IPS DF 4.7 (cell line): ENCODE measurements around the gene HNRNPA2B1.
"Not testable (repeated sequence)": the region's sequence is repeated elsewhere in the genome, so short reads cannot be mapped to it uniquely, and the experiment has no call there.

Experiments used
- DNase-seq: peaks from one replicate; pipeline ENCODE4 v3.0.0-alpha.2; 2013; ENCODE audit warnings: low spot score; ENCODE audit errors: extremely low read depth

Gene HNRNPA2B1

DNA sequence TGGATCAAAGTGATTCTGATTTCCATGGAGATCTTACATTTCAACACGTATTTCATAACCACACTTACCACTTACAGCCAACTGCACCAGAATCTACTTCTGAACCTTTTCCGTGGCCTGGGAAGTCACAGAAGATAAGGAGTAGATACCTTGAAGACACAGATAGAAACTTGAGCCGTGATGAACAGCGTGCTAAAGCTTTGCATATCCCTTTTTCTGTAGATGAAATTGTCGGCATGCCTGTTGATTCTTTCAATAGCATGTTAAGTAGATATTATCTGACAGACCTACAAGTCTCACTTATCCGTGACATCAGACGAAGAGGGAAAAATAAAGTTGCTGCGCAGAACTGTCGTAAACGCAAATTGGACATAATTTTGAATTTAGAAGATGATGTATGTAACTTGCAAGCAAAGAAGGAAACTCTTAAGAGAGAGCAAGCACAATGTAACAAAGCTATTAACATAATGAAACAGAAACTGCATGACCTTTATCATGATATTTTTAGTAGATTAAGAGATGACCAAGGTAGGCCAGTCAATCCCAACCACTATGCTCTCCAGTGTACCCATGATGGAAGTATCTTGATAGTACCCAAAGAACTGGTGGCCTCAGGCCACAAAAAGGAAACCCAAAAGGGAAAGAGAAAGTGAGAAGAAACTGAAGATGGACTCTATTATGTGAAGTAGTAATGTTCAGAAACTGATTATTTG is 15.3 kb downstream of the HNRNPA2B1 start:
- DNase-seq, result no peak

DNA sequence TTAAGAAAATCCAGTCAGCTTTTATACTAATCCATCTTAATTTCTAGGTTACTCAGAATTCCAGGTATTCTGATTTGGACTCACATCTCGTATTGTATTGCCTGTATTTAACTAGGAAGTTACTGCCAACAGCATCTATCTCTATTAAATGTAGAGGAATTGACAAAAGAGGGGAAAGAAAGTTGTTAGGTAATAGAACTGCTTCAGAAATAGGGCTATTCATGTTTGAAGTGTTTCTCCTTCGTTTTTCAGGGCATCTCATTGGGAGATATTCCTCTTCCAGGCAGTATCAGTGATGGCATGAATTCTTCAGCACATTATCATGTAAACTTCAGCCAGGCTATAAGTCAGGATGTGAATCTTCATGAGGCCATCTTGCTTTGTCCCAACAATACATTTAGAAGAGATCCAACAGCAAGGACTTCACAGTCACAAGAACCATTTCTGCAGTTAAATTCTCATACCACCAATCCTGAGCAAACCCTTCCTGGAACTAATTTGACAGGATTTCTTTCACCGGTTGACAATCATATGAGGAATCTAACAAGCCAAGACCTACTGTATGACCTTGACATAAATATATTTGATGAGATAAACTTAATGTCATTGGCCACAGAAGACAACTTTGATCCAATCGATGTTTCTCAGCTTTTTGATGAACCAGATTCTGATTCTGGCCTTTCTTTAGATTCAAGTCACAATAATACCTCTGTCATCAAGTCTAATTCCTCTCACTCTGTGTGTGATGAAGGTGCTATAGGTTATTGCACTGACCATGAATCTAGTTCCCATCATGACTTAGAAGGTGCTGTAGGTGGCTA is 16.1 kb downstream of the HNRNPA2B1 start:
- DNase-seq, result not testable (repeated sequence)

- no peak for DNase-seq
These were observed 16.8 kb downstream of the HNRNPA2B1 start for GRCh38 chr7:26183545-26184280.

GRCh38 chr7:26182706-26183105 is 17.8 kb downstream of the HNRNPA2B1 start:
- DNase-seq, result no peak

DNA sequence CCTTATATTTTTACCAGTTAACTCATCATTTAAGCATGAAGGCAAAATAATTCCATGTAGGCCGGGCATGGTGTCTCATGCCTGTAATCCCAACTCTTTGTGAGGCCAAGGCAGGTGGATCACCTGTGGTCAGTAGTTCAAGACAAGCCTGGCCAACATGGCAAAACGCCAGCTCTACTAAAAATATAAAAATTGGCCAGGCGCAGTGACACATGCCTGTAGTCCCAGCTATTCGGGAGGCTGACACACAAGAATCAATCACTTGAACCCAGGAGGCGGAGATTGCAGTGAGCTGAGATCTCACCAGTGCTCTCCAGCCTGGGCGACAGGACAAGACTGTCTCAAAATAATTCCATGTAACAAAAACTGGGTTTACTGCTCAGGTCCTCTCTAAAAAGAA is 18.3 kb downstream of the HNRNPA2B1 start:
- DNase-seq, result no peak

GRCh38 chr7:26181474-26182227 is 18.9 kb downstream of the HNRNPA2B1 start:
- DNase-seq, result no peak

- no peak for DNase-seq
These were observed 19.8 kb downstream of the HNRNPA2B1 start for GRCh38 chr7:26180792-26181198.

GRCh38 chr7:26179826-26180497 is 20.6 kb downstream of the HNRNPA2B1 start:
- no peak for DNase-seq

DNA sequence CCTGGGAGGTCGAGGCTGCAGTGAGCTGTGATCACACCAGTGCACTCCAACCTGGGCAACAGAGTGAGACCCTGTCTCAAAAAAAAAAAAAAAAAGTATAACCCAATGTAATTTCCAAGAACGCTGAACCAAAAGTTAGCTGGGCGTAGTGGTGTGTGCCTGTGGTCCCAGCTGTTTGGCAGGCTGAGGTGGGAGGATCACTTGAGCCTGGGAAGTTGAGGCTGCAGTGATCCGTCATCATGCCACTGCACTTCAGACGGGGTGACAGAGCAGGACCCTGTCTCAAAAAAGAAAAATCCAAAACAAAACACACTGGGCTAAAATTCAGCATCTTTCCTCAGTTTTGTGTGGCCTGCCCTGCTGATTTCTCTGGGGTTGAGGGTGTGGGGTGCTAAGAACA is 21.1 kb downstream of the HNRNPA2B1 start:
- no peak for DNase-seq

DNA sequence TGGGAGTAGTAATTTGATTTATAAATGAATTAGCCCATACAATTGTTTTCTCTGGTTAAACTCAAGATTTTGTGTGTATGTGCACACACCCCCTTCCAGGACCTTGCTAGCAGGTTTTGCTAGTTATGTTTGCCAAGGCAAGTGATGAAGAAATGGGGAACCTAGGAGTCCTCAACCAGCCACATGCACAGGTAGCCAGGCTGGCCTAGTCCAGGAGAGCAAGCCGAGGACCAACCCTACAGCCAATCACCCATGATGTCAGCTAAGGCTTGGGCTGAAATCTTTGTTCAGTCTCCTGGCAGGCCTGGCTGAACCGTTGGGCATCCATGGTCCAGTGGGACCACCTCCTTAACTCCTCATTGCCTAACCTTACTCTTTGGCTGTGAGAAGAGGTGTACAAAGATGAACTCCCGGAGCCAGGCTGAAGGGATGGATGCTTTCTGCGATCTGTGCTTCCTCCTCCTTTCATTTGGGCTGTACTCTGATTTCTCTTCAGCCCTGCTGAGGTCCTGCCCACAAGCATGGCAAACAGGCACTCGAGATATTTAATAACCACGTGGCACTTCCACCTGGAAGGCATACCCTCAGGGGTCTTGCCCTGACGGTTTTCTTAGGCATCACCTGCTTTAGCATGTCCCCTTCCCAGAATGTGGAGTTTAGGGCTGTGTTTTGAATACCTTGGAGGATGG is 22.1 kb downstream of the HNRNPA2B1 start:
- DNase-seq, result no peak

DNA sequence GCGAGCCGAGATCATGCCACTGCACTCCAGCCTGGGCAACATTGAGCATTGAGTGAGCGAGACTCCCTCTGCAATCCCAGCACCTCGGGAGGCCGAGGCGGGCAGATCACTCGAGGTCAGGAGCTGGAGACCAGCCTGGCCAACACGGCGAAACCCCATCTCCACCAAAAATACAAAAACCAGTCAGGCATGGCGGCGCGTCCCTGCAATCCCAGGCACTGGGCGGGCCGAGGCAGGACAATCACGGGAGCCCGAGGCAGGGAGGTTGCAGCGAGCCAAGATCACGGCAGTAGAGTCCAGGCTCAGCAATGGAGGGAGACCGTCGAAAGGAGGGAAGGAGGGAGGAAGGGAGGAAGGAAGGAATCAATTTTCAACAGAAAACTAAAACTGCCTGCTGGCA is 23.3 kb downstream of the HNRNPA2B1 start:
- not testable (repeated sequence) for DNase-seq

- DNase-seq, result not testable (repeated sequence)
These were observed 23.9 kb downstream of the HNRNPA2B1 start for GRCh38 chr7:26176696-26177095.

GRCh38 chr7:26175903-26176302 is 24.6 kb downstream of the HNRNPA2B1 start:
- DNase-seq, result not testable (repeated sequence)

- no peak for DNase-seq
These were observed 28.5 kb downstream of the HNRNPA2B1 start for GRCh38 chr7:26172048-26172447.

- no peak for DNase-seq
These were observed 28.9 kb downstream of the HNRNPA2B1 start for GRCh38 chr7:26171601-26172000.

DNA sequence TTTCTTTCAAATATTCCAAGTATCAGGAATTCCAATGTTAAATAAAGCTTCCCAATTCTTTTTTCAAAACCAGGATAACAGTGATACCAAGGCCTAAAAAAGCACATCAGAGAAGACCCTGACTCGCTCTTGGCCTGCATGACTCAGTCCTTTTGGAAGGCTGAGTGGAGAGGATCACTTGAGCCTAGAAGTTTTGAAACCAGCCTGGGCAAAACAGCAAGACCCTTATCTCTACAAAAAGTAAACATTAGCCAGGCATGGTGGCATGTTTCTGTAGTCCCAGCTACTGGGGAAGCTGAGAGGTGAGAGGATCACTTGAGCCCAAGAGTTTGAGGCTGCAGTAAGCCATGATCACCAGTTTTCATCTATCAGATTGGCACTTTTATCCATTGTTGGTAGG is 29.9 kb downstream of the HNRNPA2B1 start:
- DNase-seq, result no peak

- no peak for DNase-seq
These were observed 31.3 kb downstream of the HNRNPA2B1 start for GRCh38 chr7:26169271-26169670.

DNA sequence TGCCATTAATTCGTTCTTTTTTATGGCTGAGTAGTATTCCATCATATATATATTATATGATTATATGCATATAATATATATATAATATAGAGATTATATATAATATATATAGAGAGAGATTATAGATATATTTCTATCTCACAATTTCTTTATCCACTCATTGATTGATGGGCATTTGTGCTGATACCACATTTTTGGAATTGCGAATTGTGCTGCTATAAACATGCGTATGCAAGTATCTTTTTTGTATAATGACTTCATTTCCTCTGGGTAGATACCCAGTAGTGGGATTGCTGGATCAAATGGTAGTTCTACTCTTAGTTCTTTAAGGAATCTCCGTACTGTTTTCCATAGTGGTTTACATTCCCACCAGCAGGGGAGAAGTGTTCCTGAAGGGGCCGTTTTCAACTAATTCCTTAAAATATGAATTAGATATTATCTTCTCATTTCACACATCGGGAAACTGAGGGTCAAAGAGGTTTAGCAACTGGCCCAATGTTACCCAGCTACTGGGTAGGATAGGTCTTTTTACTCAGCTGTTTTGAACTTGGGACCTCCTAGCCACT is 32.0 kb downstream of the HNRNPA2B1 start:
- DNase-seq, result no peak

DNA sequence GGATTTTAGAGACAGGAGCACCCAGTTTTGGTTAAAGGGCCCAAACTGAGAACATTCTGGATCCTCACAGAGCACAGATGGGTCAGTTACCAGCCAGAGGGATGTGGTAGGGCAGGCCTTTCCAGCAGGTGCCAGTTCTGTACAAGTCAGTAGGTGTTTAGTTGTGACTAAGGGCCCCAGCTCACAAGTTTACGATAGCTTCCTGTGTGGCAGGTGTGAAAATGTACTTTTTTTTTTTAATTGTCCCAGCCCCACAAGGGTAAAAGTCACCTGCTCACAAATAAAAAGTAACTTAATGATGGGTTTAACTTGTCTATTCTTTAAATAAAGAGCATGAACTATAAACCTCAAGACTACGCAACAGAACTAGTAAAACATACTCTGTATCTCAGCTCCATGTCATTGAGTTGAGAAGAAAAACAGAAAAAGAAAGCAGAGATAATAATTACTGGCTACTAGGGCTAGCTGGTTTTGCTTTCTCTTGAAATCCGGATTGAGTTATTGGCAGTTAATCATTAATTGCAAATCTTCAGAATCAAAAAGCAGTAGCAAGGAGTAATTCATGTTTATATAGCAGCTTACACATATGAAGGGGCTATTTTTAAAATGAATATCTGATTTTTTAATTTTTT is 33.1 kb downstream of the HNRNPA2B1 start:
- no peak for DNase-seq
